Mesothelial cell of epicardium (in vitro differentiated cells): ENCODE data around the gene MCIDAS. TPM values are rescaled to one million over a fixed set of nuclear protein-coding genes. Genes with fewer than 3 reads are reported as not detected.

Experiments used
- DNase-seq, 2 experiments: peaks; one replicate each; pipeline ENCODE4 v3.0.0; 2021; ENCODE audit warnings: low spot score in 2 of 2; ENCODE audit not compliant: unreplicated experiment in 2 of 2
- H3K27ac Mint-ChIP-seq: 2 replicates; pipeline ENCODE4 v1.8.0; 2021; ENCODE audit warnings: mixed read lengths
- H3K27me3 Mint-ChIP-seq: 2 replicates; pipeline ENCODE4 v1.8.0; 2021; ENCODE audit warnings: low read depth, mixed read lengths
- H3K36me3 Mint-ChIP-seq: 2 replicates; pipeline ENCODE4 v1.8.0; 2021; ENCODE audit warnings: mixed read lengths
- H3K4me1 Mint-ChIP-seq: 2 replicates; pipeline ENCODE4 v1.8.0; 2021; ENCODE audit warnings: mixed read lengths
- H3K4me3 Mint-ChIP-seq: 2 replicates; pipeline ENCODE4 v1.8.0; 2021; ENCODE audit warnings: mild to moderate bottlenecking, moderate library complexity, mixed read lengths
- H3K9me3 Mint-ChIP-seq: 2 replicates; pipeline ENCODE4 v1.8.0; 2021; ENCODE audit warnings: mixed read lengths
- CTCF ChIP-seq: fragments of 200-600 bp; sonication (generic); IDR thresholded peaks from one replicate; pipeline ENCODE4 v1.5.0; 2021; ENCODE audit warnings: antibody characterized with exemption; ENCODE audit not compliant: unreplicated experiment
- total RNA-seq: library from RNA; stranded (reverse); gene quantifications from 3 replicates; pipeline ENCODE4 v1.2.1, GENCODE V29; 2021

Gene MCIDAS
- total RNA-seq, 1 donor from 2014 or later: not detected

GRCh38 chr5:55187370-55187769, 39.7 kb downstream of the MCIDAS start:
- H3K9me3 Mint-ChIP-seq: peaks cover 6% of the 10 kb centered on the region
- TF ChIP-seq CTCF: no peak
- H3K27me3 Mint-ChIP-seq: peaks cover 69% of the 10 kb centered on the region
- no peak for DNase-seq
- no peaks in the 10 kb centered on the region for H3K36me3 Mint-ChIP-seq
- no peak overlapping the region for H3K4me3 Mint-ChIP-seq
- H3K4me1 Mint-ChIP-seq: no peaks in the 10 kb centered on the region
- no peak overlapping the region for H3K27ac Mint-ChIP-seq

- Mint-ChIP-seq H3K27me3 (peaks cover 87% of the 10 kb centered on the region), H3K9me3 (peaks cover 3% of the 10 kb centered on the region), H3K27ac (no peak overlapping the region), H3K4me3 (no peak overlapping the region), H3K36me3 (no peaks in the 10 kb centered on the region), H3K4me1 (peaks cover 10% of the 10 kb centered on the region)
- no peak for TF ChIP-seq CTCF
- DNase-seq: no peak
These were observed 47.1 kb downstream of the MCIDAS start for GRCh38 chr5:55180016-55180415.

DNA sequence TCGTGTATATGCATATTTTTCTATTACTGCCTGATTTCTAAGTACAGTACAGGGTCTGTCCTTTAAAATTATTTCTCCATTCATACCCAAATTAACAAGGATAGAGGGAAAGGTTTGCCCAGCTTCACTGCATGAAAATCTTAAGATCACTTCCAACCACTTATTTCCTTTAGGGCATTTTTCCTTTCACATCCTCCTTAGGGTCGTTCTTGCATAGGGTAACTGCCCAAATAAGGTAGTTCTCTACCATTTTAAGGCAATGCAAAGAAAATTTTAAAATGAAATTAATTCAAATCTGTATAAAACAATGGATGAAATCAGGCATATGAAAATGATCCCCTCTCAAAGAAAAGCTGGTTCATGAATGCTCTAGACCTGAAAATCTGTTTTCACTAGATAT, 50.0 kb downstream of the MCIDAS start:
- no peaks in the 10 kb centered on the region for H3K36me3 Mint-ChIP-seq
- H3K9me3 Mint-ChIP-seq: no peaks in the 10 kb centered on the region
- peaks cover 23% of the 10 kb centered on the region for H3K4me1 Mint-ChIP-seq
- H3K27me3 Mint-ChIP-seq: peaks cover 92% of the 10 kb centered on the region
- peak overlapping the region; percentile 68 for H3K4me3 Mint-ChIP-seq
- DNase-seq: no peak
- no peak for TF ChIP-seq CTCF
- H3K27ac Mint-ChIP-seq: no peak overlapping the region

GRCh38 chr5:55176176-55176818, 50.8 kb downstream of the MCIDAS start:
- Mint-ChIP-seq H3K36me3 (no peaks in the 10 kb centered on the region), H3K4me3 (peak overlapping the region; percentile 68)

DNA sequence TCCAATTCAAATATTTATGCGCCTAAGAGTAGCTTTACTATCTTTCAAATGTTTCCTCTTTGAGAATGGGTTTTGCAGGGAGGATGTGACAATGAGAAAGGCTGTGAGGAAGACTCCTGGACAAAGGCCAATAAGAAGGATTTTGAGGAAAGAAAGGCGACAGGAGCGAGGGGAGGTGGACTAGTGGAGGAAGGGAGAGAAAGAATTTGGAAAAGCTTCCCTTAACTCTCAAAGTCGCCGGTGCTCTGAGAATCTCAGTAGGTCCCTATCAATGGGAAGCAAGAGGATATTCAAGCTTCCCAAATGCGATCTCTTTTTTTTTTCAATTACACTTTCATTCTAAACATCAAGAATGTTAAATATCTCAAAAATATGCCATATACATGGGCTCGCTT, 51.3 kb downstream of the MCIDAS start:
- no peak for DNase-seq
- Mint-ChIP-seq H3K4me1 (peaks cover 24% of the 10 kb centered on the region), H3K4me3 (peak overlapping the region; percentile 68), H3K36me3 (no peaks in the 10 kb centered on the region), H3K27me3 (peaks cover 86% of the 10 kb centered on the region), H3K9me3 (no peaks in the 10 kb centered on the region), H3K27ac (no peak overlapping the region)
- no peak for TF ChIP-seq CTCF

More at GRCh38 chr5:55176176-55176818, 50.8 kb downstream of the MCIDAS start:
- DNase-seq: peak in 1 of 2 experiments; percentile 62
- Mint-ChIP-seq H3K27ac (no peak overlapping the region), H3K4me1 (peaks cover 24% of the 10 kb centered on the region), H3K9me3 (no peaks in the 10 kb centered on the region), H3K27me3 (peaks cover 89% of the 10 kb centered on the region)
- TF ChIP-seq CTCF: no peak
